AG10803 (cell line): Measurements from ENCODE around the gene MCRIP1.

Experiments
- DNase-seq: peaks from one replicate; pipeline ENCODE4 v3.0.0; 2010; ENCODE audit warnings: low read depth
- H3K4me3 ChIP-seq: 2 replicates; pipeline ENCODE4 v1.5.1; 2011; ENCODE audit warnings: mild to moderate bottlenecking, low read length, control low read depth
- TF ChIP-seq, protein P1 (sequence below): conservative IDR thresholded peaks from 2 replicates; pipeline ENCODE4 v1.5.1; 2011; ENCODE audit warnings: mild to moderate bottlenecking, low read length, control low read depth, inconsistent platforms

MCRIP1 gene

DNA sequence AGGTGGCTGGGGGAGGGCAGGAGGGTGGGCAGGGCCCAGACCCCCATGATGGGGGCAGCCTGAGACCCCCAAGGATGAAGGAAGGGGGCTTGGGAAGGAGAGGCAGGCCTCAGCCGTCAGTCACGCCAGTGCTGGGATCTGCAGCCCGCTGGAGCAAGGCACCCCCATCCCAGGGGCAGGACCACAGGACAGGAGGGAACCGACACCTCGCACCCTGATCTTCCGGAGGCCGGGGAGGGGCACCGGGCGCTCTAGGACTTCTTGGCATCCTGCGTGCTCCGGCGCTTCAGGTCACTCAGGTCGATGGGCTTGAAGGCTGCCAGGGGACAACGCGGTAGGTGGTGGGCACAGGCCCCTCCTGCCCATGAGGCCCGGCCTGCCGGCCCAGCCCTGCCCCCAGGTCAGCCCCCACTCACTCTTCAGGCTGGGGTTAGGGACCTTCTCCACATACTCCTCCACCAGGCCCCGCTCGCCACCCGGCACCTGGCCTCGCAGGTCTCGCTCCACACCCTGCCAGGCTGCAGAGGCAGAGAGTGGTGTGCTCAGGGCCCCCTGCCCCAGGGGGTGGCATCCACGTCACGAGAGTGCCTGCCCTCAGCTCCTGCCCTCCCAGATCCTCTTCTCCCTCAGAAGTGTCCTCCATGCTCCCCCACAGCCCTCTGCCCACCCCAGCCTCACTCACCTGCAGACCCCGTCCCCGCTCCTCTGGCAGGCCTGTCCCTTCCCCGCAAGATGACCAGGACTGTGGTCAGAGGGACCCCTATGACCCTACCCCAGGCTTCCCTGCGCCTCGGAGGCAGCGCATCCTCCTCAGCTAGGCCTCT, 9.9 kb downstream of the MCRIP1 start:
- TF ChIP-seq, protein P1, sequence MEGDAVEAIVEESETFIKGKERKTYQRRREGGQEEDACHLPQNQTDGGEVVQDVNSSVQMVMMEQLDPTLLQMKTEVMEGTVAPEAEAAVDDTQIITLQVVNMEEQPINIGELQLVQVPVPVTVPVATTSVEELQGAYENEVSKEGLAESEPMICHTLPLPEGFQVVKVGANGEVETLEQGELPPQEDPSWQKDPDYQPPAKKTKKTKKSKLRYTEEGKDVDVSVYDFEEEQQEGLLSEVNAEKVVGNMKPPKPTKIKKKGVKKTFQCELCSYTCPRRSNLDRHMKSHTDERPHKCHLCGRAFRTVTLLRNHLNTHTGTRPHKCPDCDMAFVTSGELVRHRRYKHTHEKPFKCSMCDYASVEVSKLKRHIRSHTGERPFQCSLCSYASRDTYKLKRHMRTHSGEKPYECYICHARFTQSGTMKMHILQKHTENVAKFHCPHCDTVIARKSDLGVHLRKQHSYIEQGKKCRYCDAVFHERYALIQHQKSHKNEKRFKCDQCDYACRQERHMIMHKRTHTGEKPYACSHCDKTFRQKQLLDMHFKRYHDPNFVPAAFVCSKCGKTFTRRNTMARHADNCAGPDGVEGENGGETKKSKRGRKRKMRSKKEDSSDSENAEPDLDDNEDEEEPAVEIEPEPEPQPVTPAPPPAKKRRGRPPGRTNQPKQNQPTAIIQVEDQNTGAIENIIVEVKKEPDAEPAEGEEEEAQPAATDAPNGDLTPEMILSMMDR: no peak
- no peak overlapping the region for H3K4me3 ChIP-seq
- no peak for DNase-seq

DNA sequence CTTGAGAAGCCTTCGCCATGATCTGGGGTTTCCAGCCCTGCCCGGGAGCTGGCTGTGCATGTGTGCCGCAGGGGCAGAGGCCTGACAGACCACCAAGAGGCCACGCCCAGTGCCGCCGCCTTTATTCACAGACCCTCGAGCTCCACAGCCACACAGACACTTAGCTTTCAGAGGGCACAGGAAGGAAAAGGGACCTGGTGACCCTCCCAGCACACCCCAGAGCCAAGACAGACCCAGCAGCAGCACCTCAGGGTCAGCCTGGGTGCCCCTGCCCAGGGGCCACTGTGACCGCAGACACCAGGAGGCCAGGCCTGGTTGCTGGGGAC, 10.8 kb downstream of the MCRIP1 start:
- TF ChIP-seq, protein P1: no peak
- DNase-seq: no peak
- H3K4me3 ChIP-seq: no peak overlapping the region

DNA sequence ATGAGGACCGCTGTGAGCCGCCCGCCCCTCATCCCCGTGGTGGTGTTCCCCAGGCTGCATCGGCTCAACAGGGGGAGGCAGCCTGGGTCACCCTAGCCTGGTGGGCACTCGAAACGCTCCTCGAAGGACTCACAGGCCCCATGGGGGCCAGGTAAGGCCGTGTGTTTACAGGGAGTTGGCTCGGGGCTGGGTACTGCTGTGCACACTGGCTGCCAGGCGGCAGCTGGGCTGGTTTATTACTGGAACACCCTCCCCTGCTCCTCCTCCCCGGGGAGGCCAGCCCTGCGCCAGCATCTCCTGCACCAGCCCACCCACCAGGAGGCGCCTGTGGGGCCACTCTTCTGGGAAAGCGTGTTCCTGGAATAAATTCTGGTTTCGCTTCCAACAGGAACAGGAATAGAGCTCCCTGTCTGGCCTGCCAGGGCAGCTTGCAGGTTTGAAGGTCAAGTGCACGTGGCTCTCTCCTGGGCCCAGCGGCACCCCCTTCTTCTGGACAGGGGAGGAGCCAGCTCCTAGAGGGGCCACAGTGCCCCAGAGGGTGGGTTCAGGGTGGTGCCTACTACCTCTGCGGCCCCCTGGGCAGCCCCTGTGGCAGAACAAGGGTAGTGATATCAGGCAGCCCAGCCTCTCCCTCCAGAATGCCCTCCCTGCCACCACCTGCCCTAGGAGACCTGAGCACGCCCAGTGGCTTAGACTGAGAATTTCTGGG, 11.3 kb downstream of the MCRIP1 start:
- DNase-seq: peak; percentile 73
- TF ChIP-seq, protein P1: peak; percentile 65
- no peak overlapping the region for H3K4me3 ChIP-seq

DNA sequence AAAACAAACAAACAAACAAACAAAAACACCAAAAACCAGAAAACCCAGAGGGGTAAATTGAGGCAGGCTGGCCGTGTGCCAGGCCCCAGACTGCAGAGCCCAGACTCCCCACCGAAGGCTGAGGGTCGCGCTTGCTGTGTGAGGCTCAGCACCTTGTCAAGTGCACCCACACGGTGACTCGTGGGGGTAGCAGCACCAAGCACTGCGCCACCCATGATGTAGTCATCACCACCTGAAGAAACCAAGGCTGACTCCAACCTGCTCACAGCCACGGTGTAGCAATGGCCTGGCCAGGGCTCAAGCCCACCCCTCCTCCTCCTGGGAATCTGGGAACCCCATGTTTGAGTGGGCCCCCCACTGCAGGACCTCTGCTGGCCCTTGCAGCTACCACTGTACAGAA, 11.9 kb downstream of the MCRIP1 start:
- no peak for DNase-seq
- TF ChIP-seq, protein P1: no peak
- H3K4me3 ChIP-seq: no peak overlapping the region

DNA sequence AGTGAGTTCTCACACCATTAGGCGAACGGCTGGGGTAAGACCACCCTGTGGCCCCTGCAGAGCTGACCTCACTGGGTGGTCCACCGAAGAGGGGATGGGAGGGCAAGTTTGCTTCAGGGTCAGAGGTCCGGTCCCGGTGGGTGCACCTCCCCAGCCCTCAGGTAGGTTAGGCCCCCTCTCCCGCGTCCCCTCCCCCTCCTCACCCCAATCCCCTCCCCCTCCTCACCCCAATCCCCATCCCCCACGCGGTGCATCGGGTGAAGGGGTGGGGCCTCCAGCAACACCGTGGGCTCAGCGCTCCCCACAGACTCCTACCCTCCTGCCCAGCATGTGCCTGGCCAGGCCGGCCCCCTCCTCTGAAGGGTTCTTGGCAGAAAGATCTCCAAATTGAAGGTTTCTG, 13.4 kb downstream of the MCRIP1 start:
- TF ChIP-seq, protein P1: no peak
- DNase-seq: no peak
- H3K4me3 ChIP-seq: no peak overlapping the region

DNA sequence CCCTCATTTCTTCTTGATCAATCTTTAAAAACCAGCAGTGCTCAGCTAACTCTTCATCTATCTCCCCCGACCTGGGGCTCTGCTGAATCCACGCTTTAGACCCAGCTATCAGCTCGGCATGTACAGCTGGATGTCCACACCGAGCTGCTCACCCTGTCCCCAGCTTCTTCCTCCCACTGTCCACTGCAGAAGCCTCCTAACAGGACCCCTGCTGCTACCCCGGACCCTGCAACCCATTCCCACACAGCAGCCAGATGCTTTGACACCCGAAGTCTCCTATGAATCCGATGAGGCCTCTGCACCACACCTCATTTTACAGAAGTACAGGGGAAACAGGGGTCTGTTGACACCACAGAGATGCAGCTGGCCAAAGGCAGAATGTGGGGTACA, 15.3 kb downstream of the MCRIP1 start:
- DNase-seq: no peak
- TF ChIP-seq, protein P1: no peak
- H3K4me3 ChIP-seq: no peak overlapping the region

DNA sequence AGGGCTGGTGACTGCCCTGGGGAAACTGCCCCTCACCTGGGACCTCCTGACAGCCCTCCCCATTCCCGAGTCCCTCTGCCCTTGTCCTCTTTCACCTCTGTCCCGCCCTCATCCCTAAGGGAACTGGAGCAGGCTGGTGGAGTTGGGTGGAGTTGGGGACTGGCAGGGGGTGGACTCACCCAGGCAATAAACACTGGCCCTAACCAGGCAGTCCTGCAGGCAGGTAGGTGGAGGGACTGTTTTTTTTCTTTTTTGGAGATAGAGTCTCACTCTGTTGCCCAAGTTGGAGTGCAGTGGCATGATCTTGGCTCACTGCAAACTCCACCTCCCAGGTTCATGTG, 17.5 kb downstream of the MCRIP1 start:
- DNase-seq: no peak
- TF ChIP-seq, protein P1: no peak
- no peak overlapping the region for H3K4me3 ChIP-seq
